HEK293 (cell line): ENCODE measurements around the gene TCF12.

Experiments
- CTCF ChIA-PET: fragments of 350-600 bp; formaldehyde crosslinking; extraction: SDS; loops from one replicate; lab custom pipeline; 2021; ENCODE audit warnings: antibody characterized with exemption; lab: Yijun Ruan, JAX
- POLR2A ChIA-PET: fragments of 300-600 bp; formaldehyde crosslinking; extraction: SDS; loops from one replicate; lab custom pipeline; 2020; ENCODE audit warnings: antibody characterized with exemption, inconsistent platforms; lab: Yijun Ruan, JAX
- H3K27ac ChIP-seq: fragments of 200-500 bp; sonication (Bioruptor generic); 2 replicates; pipeline ENCODE4 v1.5.1; 2014; ENCODE audit warnings: low read depth, low read length, control low read depth, inconsistent platforms; ENCODE audit errors: extremely low read depth
- H3K36me3 ChIP-seq, 2 experiments: fragments of 200-500 bp in 1 of 2; sonication (Bioruptor generic) in 1 of 2; 1 replicate in 1 of 2; 2 replicates in 1 of 2; pipeline ENCODE4 v1.5.1; 2014 to 2017; ENCODE audit warnings: inconsistent platforms in 2 of 2, low read length in 2 of 2; ENCODE audit not compliant: control insufficient read depth in 2 of 2, insufficient read depth in 1 of 2
- H3K4me1 ChIP-seq: fragments of 200-500 bp; sonication (Bioruptor generic); 2 replicates; pipeline ENCODE4 v1.5.1; 2014; ENCODE audit warnings: mild to moderate bottlenecking, low read length, inconsistent platforms; ENCODE audit not compliant: control insufficient read depth, insufficient read depth
- H3K4me3 ChIP-seq: 2 replicates; pipeline ENCODE4 v1.5.1; 2011; ENCODE audit warnings: low read depth, mild to moderate bottlenecking, control low read depth, low read length, moderate library complexity
- H3K9me3 ChIP-seq: fragments of 200-500 bp; sonication (Bioruptor generic); 2 replicates; pipeline ENCODE4 v1.5.1; 2014; ENCODE audit warnings: low read depth, low read length, inconsistent platforms; ENCODE audit not compliant: control insufficient read depth, insufficient read depth
- MEIS1 ChIP-seq: sonication (generic); formaldehyde crosslinking; IDR thresholded peaks from 2 replicates; pipeline ENCODE4 v1.8.1; 2022; ENCODE audit warnings: missing genetic modification reagents, mild to moderate bottlenecking, borderline replicate concordance
- OVOL3 ChIP-seq: fragments of 450-650 bp; formaldehyde crosslinking; IDR thresholded peaks from 2 replicates; pipeline ENCODE4 v1.5.1; 2016; ENCODE audit warnings: missing biosample characterization, missing genetic modification characterization
- RBAK ChIP-seq: fragments of 450-650 bp; formaldehyde crosslinking; IDR thresholded peaks from 2 replicates; pipeline ENCODE4 v1.5.1; 2016; ENCODE audit warnings: missing biosample characterization, missing genetic modification characterization
- YY2 ChIP-seq: fragments of 450-650 bp; formaldehyde crosslinking; IDR thresholded peaks from 2 replicates; pipeline ENCODE4 v1.5.1; 2016; ENCODE audit warnings: missing biosample characterization, missing genetic modification characterization
- ZBTB21 ChIP-seq: fragments of 450-650 bp; formaldehyde crosslinking; IDR thresholded peaks from 2 replicates; pipeline ENCODE4 v1.5.1; 2017; ENCODE audit warnings: missing biosample characterization, missing genetic modification characterization
- ZFP3 ChIP-seq: fragments of 450-650 bp; formaldehyde crosslinking; IDR thresholded peaks from 2 replicates; pipeline ENCODE4 v1.5.1; 2016; ENCODE audit warnings: low read depth, missing biosample characterization, missing genetic modification characterization
- ZNF10 ChIP-seq: fragments of 450-650 bp; formaldehyde crosslinking; IDR thresholded peaks from 2 replicates; pipeline ENCODE4 v1.5.1; 2017; ENCODE audit warnings: missing biosample characterization, missing genetic modification characterization
- ZNF132 ChIP-seq: fragments of 450-650 bp; formaldehyde crosslinking; IDR thresholded peaks from 2 replicates; pipeline ENCODE4 v1.5.1; 2017; ENCODE audit warnings: missing biosample characterization, missing genetic modification characterization, borderline replicate concordance
- ZNF157 ChIP-seq: fragments of 450-650 bp; formaldehyde crosslinking; IDR thresholded peaks from 2 replicates; pipeline ENCODE4 v1.5.1; 2016; ENCODE audit warnings: missing biosample characterization, missing genetic modification characterization
- ZNF223 ChIP-seq: fragments of 450-650 bp; formaldehyde crosslinking; IDR thresholded peaks from 2 replicates; pipeline ENCODE4 v1.5.1; 2016; ENCODE audit warnings: missing biosample characterization, missing genetic modification characterization
- ZNF324 ChIP-seq: fragments of 450-650 bp; formaldehyde crosslinking; IDR thresholded peaks from 2 replicates; pipeline ENCODE4 v1.5.1; 2016; ENCODE audit warnings: missing biosample characterization, missing genetic modification characterization
- ZNF521 ChIP-seq: fragments of 450-650 bp; formaldehyde crosslinking; IDR thresholded peaks from 2 replicates; pipeline ENCODE4 v1.5.1; 2017; ENCODE audit warnings: missing biosample characterization, mild to moderate bottlenecking, missing genetic modification characterization
- ZNF549 ChIP-seq: fragments of 450-650 bp; IDR thresholded peaks from 2 replicates; pipeline ENCODE4 v1.5.1; 2018; ENCODE audit warnings: missing biosample characterization, missing genetic modification characterization, mild to moderate bottlenecking, inconsistent platforms, moderate library complexity
- ZNF558 ChIP-seq: fragments of 450-650 bp; formaldehyde crosslinking; IDR thresholded peaks from 2 replicates; pipeline ENCODE4 v1.5.1; 2016; ENCODE audit warnings: missing biosample characterization, missing genetic modification characterization
- ZNF660 ChIP-seq: fragments of 450-650 bp; IDR thresholded peaks from 2 replicates; pipeline ENCODE4 v1.5.1; 2018; ENCODE audit warnings: missing biosample characterization, mild to moderate bottlenecking, missing genetic modification characterization
- TF ChIP-seq, protein P1 (sequence below): fragments of 450-650 bp; formaldehyde crosslinking; IDR thresholded peaks from 2 replicates; pipeline ENCODE4 v1.5.1; 2016; ENCODE audit warnings: missing biosample characterization, missing genetic modification characterization
- TF ChIP-seq, protein P2 (sequence below): fragments of 450-650 bp; formaldehyde crosslinking; IDR thresholded peaks from 2 replicates; pipeline ENCODE4 v1.5.1; 2016; ENCODE audit warnings: missing biosample characterization, missing genetic modification characterization
- TF ChIP-seq, protein P3 (sequence below): fragments of 450-650 bp; formaldehyde crosslinking; IDR thresholded peaks from 2 replicates; pipeline ENCODE4 v1.5.1; 2016; ENCODE audit warnings: missing biosample characterization, missing genetic modification characterization
- TF ChIP-seq, protein P4 (sequence below): fragments of 450-650 bp; formaldehyde crosslinking; IDR thresholded peaks from 2 replicates; pipeline ENCODE4 v1.5.1; 2016; ENCODE audit warnings: missing biosample characterization, missing genetic modification characterization, borderline replicate concordance
- TF ChIP-seq, protein P5 (sequence below): fragments of 450-650 bp; formaldehyde crosslinking; IDR thresholded peaks from 2 replicates; pipeline ENCODE4 v1.5.1; 2017; ENCODE audit warnings: missing biosample characterization, missing genetic modification characterization
- TF ChIP-seq, protein P6 (sequence below): fragments of 450-650 bp; formaldehyde crosslinking; IDR thresholded peaks from 2 replicates; pipeline ENCODE4 v1.5.1; 2016; ENCODE audit warnings: missing biosample characterization, missing genetic modification characterization
- TF ChIP-seq, protein P7 (sequence below): fragments of 450-650 bp; formaldehyde crosslinking; IDR thresholded peaks from 2 replicates; pipeline ENCODE4 v1.5.1; 2017; ENCODE audit warnings: missing biosample characterization, missing genetic modification characterization
- TF ChIP-seq, protein P8 (sequence below): fragments of 450-650 bp; formaldehyde crosslinking; IDR thresholded peaks from 2 replicates; pipeline ENCODE4 v1.5.1; 2016; ENCODE audit warnings: missing biosample characterization, missing genetic modification characterization

Gene TCF12

DNA sequence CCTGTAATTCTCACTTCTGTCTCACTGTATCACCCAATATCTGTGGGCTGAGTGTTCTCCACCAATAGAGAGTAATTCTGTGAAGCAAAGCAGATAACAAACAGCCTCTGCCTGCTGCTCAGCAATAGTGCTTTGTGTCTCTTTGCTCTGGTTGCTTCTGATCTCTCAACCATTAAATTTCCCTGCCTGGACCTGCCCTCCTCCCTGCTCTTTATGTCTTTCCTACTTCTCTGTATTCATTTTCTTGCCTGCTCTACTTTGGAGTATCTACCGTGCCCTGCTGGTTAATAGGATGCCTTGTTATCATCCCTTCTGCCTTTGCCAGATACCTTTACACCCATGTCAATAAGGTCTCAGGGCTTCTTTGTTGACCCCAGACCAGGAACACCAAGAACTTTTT lies 355.0 kb downstream of the TCF12 start (continued):
- no peak for TF ChIP-seq ZNF549 (tag by site-specific recombination)
- no peak for TF ChIP-seq ZNF157 (tag by site-specific recombination)
- TF ChIP-seq, all 188 proteins: peak for 0

DNA sequence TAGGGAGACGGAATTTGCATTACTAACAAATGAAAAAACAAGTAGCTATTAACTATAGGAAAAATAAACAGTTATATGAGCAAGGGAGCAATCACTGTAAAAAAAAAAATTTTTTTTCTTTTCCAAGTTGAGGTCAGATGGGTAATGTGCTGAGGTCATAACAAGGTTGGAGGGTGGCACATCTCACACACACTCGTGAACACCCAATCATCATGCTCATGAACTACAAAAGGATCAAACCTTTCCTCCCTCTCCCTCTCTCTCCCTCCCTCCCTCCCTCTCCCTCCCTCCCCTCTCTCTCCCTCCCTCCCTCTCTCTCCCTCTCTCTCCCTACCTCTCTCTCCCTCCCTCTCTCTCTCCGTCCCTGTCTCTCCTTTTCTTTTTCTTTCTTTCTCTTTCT lies 360.0 kb downstream of the TCF12 start:
- H3K36me3 ChIP-seq = peaks cover 0 to 25% of the 10 kb centered on the region in 2 experiments; a peak in 2 of 3 replicates
- H3K27ac ChIP-seq = no peak overlapping the region
- ChIA-PET POLR2A (no interaction called here), CTCF (no interaction called here)
- no peaks in the 10 kb centered on the region for H3K9me3 ChIP-seq
- no peak overlapping the region for H3K4me3 ChIP-seq
- no peaks in the 10 kb centered on the region for H3K4me1 ChIP-seq
- TF ChIP-seq ZFP3 (no peak), ZBTB21 (tag by site-specific recombination) (no peak), ZNF132 (tag by site-specific recombination) (no peak), ZNF10 (tag by site-specific recombination) (no peak), ZNF324 (no peak), YY2 (tag by site-specific recombination) (no peak), ZNF558 (tag by site-specific recombination) (no peak)
- TF ChIP-seq, protein P1, sequence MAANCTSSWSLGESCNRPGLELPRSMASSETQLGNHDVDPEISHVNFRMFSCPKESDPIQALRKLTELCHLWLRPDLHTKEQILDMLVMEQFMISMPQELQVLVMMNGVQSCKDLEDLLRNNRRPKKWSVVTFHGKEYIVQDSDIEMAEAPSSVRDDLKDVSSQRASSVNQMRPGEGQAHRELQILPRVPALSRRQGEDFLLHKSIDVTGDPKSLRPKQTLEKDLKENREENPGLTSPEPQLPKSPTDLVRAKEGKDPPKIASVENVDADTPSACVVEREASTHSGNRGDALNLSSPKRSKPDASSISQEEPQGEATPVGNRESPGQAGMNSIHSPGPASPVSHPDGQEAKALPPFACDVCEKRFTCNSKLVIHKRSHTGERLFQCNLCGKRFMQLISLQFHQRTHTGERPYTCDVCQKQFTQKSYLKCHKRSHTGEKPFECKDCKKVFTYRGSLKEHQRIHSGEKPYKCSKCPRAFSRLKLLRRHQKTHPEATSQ (tag by site-specific recombination) = no peak
- TF ChIP-seq, protein P2, sequence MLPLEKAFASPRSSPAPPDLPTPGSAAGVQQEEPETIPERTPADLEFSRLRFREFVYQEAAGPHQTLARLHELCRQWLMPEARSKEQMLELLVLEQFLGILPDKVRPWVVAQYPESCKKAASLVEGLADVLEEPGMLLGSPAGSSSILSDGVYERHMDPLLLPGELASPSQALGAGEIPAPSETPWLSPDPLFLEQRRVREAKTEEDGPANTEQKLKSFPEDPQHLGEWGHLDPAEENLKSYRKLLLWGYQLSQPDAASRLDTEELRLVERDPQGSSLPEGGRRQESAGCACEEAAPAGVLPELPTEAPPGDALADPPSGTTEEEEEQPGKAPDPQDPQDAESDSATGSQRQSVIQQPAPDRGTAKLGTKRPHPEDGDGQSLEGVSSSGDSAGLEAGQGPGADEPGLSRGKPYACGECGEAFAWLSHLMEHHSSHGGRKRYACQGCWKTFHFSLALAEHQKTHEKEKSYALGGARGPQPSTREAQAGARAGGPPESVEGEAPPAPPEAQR (tag by site-specific recombination) = no peak
- TF ChIP-seq, protein P3, sequence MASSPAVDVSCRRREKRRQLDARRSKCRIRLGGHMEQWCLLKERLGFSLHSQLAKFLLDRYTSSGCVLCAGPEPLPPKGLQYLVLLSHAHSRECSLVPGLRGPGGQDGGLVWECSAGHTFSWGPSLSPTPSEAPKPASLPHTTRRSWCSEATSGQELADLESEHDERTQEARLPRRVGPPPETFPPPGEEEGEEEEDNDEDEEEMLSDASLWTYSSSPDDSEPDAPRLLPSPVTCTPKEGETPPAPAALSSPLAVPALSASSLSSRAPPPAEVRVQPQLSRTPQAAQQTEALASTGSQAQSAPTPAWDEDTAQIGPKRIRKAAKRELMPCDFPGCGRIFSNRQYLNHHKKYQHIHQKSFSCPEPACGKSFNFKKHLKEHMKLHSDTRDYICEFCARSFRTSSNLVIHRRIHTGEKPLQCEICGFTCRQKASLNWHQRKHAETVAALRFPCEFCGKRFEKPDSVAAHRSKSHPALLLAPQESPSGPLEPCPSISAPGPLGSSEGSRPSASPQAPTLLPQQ = no peak

DNA sequence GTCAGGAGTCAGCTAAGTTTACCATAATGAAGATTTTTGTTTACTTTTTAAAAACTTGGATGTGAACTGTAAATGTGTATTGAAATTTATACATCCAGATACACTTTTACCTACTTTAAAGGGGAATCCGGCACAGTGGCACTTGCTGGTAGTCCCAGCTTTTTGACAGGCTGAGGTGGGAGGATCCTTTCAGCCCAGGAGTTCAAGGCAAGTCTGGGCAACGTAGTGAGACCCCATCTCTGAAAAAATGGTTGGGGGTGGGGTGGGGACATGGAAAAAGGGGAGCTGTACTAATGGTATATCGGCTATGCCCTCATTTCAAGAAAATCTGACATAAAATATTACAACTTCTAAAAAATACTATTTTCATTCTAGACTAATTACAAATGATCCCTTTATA lies 362.0 kb downstream of the TCF12 start:
- CTCF ChIA-PET = interaction anchor here (0.6 to 1.6 kb wide), 2 partner anchors 26 to 790 kb away, joined by 3 to 4 read pairs; no protein-coding TSS in a partner anchor
- peaks cover 0 to 10% of the 10 kb centered on the region in 2 experiments; a peak in 2 of 3 replicates for H3K36me3 ChIP-seq
- POLR2A ChIA-PET = no interaction called here
- TF ChIP-seq ZNF521 (tag by site-specific recombination) = no peak
- TF ChIP-seq, protein P4, sequence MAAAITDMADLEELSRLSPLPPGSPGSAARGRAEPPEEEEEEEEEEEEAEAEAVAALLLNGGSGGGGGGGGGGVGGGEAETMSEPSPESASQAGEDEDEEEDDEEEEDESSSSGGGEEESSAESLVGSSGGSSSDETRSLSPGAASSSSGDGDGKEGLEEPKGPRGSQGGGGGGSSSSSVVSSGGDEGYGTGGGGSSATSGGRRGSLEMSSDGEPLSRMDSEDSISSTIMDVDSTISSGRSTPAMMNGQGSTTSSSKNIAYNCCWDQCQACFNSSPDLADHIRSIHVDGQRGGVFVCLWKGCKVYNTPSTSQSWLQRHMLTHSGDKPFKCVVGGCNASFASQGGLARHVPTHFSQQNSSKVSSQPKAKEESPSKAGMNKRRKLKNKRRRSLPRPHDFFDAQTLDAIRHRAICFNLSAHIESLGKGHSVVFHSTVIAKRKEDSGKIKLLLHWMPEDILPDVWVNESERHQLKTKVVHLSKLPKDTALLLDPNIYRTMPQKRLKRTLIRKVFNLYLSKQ (tag by site-specific recombination) = no peak
- TF ChIP-seq, protein P5, sequence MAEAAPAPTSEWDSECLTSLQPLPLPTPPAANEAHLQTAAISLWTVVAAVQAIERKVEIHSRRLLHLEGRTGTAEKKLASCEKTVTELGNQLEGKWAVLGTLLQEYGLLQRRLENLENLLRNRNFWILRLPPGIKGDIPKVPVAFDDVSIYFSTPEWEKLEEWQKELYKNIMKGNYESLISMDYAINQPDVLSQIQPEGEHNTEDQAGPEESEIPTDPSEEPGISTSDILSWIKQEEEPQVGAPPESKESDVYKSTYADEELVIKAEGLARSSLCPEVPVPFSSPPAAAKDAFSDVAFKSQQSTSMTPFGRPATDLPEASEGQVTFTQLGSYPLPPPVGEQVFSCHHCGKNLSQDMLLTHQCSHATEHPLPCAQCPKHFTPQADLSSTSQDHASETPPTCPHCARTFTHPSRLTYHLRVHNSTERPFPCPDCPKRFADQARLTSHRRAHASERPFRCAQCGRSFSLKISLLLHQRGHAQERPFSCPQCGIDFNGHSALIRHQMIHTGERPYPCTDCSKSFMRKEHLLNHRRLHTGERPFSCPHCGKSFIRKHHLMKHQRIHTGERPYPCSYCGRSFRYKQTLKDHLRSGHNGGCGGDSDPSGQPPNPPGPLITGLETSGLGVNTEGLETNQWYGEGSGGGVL = no peak
- TF ChIP-seq ZNF223 = no peak
- no peak for TF ChIP-seq RBAK
- TF ChIP-seq, protein P6, sequence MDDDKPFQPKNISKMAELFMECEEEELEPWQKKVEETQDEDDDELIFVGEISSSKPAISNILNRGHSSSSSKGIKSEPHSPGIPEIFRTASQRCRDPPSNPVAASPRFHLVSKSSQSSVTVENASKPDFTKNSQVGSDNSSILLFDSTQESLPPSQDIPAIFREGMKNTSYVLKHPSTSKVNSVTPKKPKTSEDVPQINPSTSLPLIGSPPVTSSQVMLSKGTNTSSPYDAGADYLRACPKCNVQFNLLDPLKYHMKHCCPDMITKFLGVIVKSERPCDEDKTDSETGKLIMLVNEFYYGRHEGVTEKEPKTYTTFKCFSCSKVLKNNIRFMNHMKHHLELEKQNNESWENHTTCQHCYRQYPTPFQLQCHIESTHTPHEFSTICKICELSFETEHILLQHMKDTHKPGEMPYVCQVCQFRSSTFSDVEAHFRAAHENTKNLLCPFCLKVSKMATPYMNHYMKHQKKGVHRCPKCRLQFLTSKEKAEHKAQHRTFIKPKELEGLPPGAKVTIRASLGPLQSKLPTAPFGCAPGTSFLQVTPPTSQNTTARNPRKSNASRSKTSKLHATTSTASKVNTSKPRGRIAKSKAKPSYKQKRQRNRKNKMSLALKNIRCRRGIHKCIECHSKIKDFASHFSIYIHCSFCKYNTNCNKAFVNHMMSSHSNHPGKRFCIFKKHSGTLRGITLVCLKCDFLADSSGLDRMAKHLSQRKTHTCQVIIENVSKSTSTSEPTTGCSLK = no peak
- TF ChIP-seq ZNF660 (tag by site-specific recombination) = no peak
- no peak for TF ChIP-seq OVOL3 (tag by site-specific recombination)
- TF ChIP-seq, protein P7, sequence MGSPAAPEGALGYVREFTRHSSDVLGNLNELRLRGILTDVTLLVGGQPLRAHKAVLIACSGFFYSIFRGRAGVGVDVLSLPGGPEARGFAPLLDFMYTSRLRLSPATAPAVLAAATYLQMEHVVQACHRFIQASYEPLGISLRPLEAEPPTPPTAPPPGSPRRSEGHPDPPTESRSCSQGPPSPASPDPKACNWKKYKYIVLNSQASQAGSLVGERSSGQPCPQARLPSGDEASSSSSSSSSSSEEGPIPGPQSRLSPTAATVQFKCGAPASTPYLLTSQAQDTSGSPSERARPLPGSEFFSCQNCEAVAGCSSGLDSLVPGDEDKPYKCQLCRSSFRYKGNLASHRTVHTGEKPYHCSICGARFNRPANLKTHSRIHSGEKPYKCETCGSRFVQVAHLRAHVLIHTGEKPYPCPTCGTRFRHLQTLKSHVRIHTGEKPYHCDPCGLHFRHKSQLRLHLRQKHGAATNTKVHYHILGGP (tag by site-specific recombination) = no peak
- no peak for TF ChIP-seq MEIS1 (CRISPR knock-in tag)
- TF ChIP-seq, protein P8, sequence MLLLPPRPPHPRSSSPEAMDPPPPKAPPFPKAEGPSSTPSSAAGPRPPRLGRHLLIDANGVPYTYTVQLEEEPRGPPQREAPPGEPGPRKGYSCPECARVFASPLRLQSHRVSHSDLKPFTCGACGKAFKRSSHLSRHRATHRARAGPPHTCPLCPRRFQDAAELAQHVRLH (tag by site-specific recombination) = no peak

More for the DNA sequence above, 362.0 kb downstream of the TCF12 start:
- H3K4me1 ChIP-seq = no peaks in the 10 kb centered on the region
- H3K9me3 ChIP-seq = no peaks in the 10 kb centered on the region
- H3K27ac ChIP-seq = no peak overlapping the region
- no peak overlapping the region for H3K4me3 ChIP-seq
